HK-2 (cell line): ENCODE measurements around the gene ZNF487.
"Not testable (repeated sequence)": the region's sequence is repeated elsewhere in the genome, so short reads cannot be mapped to it uniquely, and the experiment has no call there.

Source experiments
- DNase-seq: peaks from one replicate; pipeline ENCODE4 v3.0.0-alpha.2; 2018; ENCODE audit not compliant: unreplicated experiment

ZNF487 gene

GRCh38 chr10:43404704-43405084 is 32.2 kb upstream of the ZNF487 start:
- no peak for DNase-seq

- DNase-seq, result peak; percentile 68
These were observed 29.7 kb upstream of the ZNF487 start for GRCh38 chr10:43407148-43407575.

GRCh38 chr10:43407576-43408330 is 29.2 kb upstream of the ZNF487 start:
- peak; percentile 90 for DNase-seq

GRCh38 chr10:43408331-43408709 is 28.6 kb upstream of the ZNF487 start:
- DNase-seq, result no peak

DNA sequence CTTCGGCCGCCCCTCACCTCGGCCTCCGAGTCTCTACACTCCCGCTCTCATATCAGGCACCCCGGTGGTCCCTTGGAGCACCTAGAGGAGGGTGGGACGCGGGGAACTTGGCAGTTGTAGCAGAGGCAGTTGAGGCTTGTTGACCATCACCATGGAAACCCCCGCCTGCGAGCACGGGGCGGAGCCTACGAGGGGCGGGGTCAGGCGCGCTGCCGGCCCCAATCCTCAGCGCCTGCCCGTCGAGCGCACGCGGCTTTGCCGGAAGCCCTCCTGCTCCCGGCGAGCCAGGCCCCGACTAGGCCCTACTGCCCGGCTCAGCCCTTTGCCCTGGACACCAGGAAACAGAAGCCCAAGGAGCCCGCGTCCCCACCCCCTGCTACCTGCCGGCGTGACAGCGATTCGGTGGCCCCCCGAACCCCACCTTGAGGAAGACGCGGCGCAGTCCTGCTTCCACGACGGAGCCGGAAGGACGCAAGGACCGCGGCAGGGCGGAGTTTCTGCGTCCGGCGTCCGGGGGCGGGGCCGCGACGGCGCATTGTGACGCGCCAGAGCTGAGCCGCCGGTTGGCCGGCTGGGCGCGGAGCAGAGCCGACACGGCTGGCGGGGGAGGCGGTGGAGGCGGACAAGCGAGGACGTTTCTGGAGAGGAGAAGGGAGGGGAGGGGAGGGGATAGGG is 28.1 kb upstream of the ZNF487 start, which contains the start of gene HNRNPF:
Gene HNRNPF (minus strand): TSS at position 477 of the 675 bp plus-strand sequence. CDS start 21,302 bp downstream, outside the sequence.
- DNase-seq, result peak; percentile 97

- no peak for DNase-seq
These were observed 27.4 kb upstream of the ZNF487 start for GRCh38 chr10:43409385-43410109.

DNA sequence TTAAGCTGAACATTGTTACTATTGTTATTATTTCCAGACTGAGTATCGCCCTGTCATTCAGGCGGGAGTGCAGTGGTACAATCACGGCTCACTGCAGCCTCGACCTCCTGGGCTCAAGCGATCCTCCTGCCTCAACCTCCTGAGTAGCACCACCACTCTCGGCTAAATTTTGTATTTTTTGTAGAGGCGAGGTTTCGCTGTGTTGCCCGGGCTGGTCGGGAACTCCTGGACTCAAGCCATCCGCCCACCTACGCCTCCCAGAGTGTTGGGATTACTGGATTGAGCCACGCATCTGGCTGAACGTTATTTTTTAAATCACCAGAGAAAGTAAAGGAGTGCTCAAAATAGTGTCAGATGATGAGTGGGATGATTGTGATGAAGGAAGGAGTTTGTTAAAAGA is 26.6 kb upstream of the ZNF487 start:
- no peak for DNase-seq

- DNase-seq, result no peak
These were observed 25.4 kb upstream of the ZNF487 start for GRCh38 chr10:43411536-43411935.

DNA sequence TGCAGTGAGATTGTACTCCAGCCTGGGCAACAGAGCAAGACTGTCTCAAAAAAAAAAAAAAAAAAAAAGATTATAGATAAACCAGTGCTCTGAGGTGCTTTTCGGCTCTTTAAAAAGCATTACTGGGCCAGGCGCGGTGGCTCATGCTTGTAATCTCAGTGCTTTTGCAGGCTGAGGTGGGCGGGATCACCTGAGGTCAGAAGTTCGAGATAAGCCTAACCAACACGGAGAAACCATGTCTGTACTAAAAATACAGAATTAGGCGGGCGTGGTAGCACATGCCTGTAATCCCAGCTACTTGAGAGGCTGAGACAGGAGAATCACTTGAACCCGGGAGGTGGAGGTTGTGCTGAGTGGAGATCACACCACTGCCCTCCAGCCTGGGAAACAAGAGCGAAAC is 21.4 kb upstream of the ZNF487 start:
- no peak for DNase-seq

DNA sequence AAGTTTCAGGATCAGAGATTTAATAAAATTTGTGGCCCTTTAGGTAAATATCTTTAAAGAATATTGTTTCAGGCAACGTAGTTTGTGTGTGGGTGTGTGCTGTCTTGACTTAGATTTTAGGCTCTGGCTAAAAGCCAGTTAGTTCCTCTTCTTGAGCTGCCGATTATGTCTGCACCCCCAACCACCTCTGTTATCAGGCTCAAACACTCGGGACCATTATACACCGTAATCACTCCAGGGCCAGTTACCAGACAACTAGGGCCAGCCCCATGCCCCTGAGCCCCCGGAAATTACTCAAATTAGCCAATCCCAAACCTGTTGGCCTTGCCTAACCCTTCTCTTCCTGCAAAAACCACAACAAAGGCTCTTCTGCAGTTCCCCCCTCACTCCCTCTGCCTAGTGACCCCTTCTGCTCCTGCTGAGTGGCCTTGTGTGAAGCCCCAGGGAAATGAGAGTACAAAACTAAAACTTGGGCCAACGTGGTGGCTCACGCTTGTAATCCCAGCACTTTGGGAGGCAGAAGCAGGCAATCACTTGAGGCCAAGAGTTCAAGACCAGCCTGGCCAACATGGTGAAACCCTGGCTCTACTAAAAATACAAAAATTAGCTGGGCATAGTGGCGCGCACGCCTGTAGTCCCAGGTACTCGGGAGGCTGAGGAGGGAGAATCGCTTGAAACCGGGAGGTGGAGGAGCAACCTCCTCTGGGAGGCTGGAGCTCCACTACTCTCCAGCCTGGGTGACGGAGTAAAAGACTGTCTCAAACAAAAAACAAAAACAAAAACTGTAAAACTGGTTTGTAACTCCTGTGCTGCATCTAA is 18.8 kb upstream of the ZNF487 start:
- no peak for DNase-seq

DNA sequence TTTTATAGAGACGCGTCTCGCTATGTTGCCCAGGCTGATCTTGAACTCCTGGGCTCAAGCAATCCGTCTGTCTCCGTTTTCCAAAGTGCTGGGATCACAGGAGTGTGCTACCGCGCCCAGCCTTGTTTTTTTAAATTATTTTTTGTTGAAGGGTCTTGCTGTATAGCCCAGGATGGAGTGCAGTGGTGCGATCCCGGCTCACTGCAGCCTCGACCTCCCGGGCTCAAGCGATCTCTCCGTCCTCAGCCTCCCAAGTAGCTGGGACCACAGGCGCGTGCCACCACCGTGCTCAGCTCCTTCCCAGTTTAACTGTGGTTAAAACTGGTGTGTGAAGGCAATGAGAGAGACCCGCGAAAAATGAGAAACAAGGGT is 16.9 kb upstream of the ZNF487 start:
- DNase-seq, result no peak

GRCh38 chr10:43420369-43421200 is 16.3 kb upstream of the ZNF487 start:
- DNase-seq, result peak; percentile 91

DNA sequence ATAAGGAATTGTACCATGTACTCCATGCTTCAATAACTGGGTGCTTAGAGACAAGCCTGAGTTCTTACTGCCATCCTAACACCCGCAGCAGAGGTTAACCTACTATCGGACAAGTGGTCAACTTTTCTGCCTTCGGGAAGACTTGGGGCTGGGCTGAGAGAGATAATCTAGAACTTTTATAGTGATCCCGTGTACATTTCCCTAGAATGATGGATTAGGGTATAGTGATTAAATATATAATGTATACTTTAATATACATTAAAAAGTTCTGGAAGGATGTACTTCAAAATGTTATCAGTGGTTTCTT is 15.8 kb upstream of the ZNF487 start:
- no peak for DNase-seq

DNA sequence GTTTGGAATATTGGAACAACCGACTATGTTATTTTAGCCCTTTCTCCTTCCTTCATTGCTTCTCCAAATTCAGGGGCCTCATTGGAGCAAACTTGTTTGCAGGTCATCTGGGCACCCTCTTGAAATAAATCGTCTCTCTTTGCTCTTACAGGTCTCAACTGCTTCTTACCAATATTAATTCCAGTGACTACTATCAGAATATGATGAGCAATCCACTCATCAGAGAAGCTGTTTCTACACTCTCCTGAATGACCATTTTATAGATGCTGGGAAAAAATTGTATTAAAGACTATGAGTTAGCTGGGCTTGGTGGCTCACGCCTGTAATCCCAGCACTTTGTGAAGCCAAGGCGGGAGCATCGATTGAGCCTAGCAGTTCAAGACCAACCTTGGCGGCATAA is 15.4 kb upstream of the ZNF487 start:
- DNase-seq, result no peak

- DNase-seq, result not testable (repeated sequence)
These were observed 15.0 kb upstream of the ZNF487 start for GRCh38 chr10:43421944-43422343.

- DNase-seq, result no peak
These were observed 12.5 kb upstream of the ZNF487 start for GRCh38 chr10:43424416-43424815.

DNA sequence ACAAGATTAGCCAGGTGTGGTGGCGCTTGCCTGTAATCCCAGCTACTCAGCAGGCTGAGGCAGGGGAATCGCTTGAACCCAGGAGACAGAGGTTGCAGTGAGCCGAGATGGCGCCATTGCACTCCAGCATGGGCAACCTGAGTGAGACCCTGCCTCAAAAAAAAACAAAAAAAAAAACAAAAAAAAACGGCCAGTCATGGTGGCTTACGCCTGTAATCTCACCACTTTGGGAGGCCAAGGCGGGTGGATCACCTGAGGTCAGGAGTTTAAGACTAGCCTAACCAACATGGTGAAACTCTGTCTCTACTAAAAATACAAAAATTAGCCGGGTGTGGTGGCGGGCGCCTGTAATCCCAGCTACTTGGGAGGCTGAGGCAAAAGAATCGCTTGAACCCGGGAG is 10.4 kb upstream of the ZNF487 start:
- not testable (repeated sequence) for DNase-seq

- DNase-seq, result peak; percentile 30
These were observed 9.6 kb upstream of the ZNF487 start for GRCh38 chr10:43427166-43427825.

GRCh38 chr10:43430926-43431663 is 5.8 kb upstream of the ZNF487 start:
- DNase-seq, result no peak
